ENCODE data around the gene PADI1.

DNA sequence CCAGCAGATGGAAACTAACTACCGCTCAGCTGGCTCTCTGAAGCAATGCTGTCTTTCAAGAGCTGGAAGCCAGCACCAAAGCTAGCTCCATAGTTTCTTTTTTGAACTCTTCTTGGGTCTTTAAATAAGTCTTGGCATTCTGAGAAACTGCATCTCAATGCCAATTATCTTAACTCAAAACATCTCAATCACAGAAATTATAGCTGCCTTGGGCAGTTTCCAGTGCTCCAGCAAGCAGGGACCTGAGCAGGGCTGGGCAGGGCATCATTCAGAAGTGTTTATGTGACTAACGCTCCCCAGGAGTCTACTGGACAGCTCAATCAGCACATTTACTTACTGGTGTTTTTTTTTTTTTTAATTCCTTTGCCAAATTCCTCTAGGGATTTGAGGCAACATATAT is 84.8 kb downstream of the PADI1 start:
- TF ChIP-seq CTCF (IDR thresholded peaks at IDR 0.05), result no peak
- no peak for TF ChIP-seq POLR2A (IDR thresholded peaks at IDR 0.05)

Data from testis (tissue), 2 donors.